ENCODE results near the gene CXCL1.

Gene CXCL1

GRCh38 chr4:73869130-73870055 lies at the start of gene CXCL1:
CXCL1 (plus strand) TSS chr4:73869393; CDS start chr4:73869471, 78 bp downstream.
- TF ChIP-seq, protein P1, sequence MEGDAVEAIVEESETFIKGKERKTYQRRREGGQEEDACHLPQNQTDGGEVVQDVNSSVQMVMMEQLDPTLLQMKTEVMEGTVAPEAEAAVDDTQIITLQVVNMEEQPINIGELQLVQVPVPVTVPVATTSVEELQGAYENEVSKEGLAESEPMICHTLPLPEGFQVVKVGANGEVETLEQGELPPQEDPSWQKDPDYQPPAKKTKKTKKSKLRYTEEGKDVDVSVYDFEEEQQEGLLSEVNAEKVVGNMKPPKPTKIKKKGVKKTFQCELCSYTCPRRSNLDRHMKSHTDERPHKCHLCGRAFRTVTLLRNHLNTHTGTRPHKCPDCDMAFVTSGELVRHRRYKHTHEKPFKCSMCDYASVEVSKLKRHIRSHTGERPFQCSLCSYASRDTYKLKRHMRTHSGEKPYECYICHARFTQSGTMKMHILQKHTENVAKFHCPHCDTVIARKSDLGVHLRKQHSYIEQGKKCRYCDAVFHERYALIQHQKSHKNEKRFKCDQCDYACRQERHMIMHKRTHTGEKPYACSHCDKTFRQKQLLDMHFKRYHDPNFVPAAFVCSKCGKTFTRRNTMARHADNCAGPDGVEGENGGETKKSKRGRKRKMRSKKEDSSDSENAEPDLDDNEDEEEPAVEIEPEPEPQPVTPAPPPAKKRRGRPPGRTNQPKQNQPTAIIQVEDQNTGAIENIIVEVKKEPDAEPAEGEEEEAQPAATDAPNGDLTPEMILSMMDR (conservative IDR thresholded peaks at IDR 0.05; ENCODE audit: low read depth, low read length): no peak
- DNase-seq (ENCODE audit: low read depth): peak; percentile 78
- H3K4me3 ChIP-seq (ENCODE audit: low read depth, low read length): peak within 1 kb of the TSS; percentile 60

DNA sequence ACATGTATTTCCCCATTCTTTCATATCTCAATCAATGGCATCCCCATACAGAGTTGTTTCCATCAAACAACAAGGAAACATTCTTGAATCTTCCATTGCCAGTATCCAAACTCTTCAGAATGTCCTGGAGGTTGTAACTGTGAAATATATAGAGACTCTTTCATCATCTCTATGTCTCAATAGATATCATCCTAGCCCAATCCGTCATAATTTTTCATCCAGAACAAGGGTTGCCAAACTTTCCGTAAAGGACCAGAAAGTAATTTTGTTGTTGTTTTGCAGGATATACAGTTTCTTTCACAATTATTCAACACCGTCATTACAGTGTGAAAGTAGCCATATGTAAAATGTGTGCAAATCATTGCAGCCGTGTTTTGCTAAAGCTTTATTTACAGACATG lies 47.9 kb upstream of the CXCL1 start:
- TF ChIP-seq, protein P1 (conservative IDR thresholded peaks at IDR 0.05; ENCODE audit: low read depth, low read length): no peak
- H3K4me3 ChIP-seq (ENCODE audit: low read depth, low read length): no peak overlapping the region
- DNase-seq (ENCODE audit: low read depth): no peak

DNA sequence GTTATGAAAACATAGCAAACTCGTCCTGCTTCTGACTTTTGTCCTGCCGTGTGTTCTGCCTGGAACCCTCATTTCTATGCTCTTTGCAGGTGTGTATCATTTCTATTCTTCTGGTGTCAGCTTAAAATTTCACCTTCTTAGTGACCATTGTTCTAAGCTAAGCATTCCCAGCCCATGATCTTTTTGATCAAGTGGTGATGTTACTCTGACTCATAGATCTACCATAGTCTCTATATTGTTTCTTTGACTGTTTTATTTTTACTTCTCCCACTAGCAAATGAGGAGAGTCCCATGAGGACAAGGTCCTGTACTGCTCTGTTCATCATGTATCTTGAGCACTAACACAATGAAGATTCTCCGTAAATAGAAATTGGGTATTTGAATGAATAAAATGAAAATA lies 46.8 kb upstream of the CXCL1 start:
- TF ChIP-seq, protein P1 (conservative IDR thresholded peaks at IDR 0.05; ENCODE audit: low read depth, low read length): no peak
- no peak for DNase-seq (ENCODE audit: low read depth)
- no peak overlapping the region for H3K4me3 ChIP-seq (ENCODE audit: low read depth, low read length)

- TF ChIP-seq, protein P1 (conservative IDR thresholded peaks at IDR 0.05; ENCODE audit: low read depth, low read length): no peak
- no peak overlapping the region for H3K4me3 ChIP-seq (ENCODE audit: low read depth, low read length)
- peak; percentile 29 for DNase-seq (ENCODE audit: low read depth)
Measured at GRCh38 chr4:73822812-73823504, 46.2 kb upstream of the CXCL1 start.

- H3K4me3 ChIP-seq (ENCODE audit: low read depth, low read length): no peak overlapping the region
- DNase-seq (ENCODE audit: low read depth): no peak
- TF ChIP-seq, protein P1 (conservative IDR thresholded peaks at IDR 0.05; ENCODE audit: low read depth, low read length): no peak
Measured at GRCh38 chr4:73823760-73824159, 45.4 kb upstream of the CXCL1 start.

- TF ChIP-seq, protein P1 (conservative IDR thresholded peaks at IDR 0.05; ENCODE audit: low read depth, low read length): no peak
- H3K4me3 ChIP-seq (ENCODE audit: low read depth, low read length): no peak overlapping the region
- peak; percentile 80 for DNase-seq (ENCODE audit: low read depth)
Measured at GRCh38 chr4:73828956-73829355, 40.2 kb upstream of the CXCL1 start.
